Subcutaneous abdominal adipose tissue (tissue), 5 donors: ENCODE measurements around the gene IRX6.

Source experiments
- H3K27ac ChIP-seq: one replicate; pipeline ENCODE4 v1.7.0; 2013; ENCODE audit warnings: low read depth, mild to moderate bottlenecking, inconsistent platforms, low read length, moderate library complexity
- H3K27me3 ChIP-seq, 5 donors: one replicate each; pipeline ENCODE4 v1.7.0; 2013; ENCODE audit warnings: low read length in 5 of 5, inconsistent platforms in 1 of 5; ENCODE audit not compliant: control insufficient read depth in 5 of 5, insufficient read depth in 4 of 5
- H3K36me3 ChIP-seq, 5 donors: one replicate each; pipeline ENCODE4 v1.7.0; 2013; ENCODE audit warnings: low read length in 5 of 5; ENCODE audit not compliant: control insufficient read depth in 5 of 5, insufficient read depth in 5 of 5
- H3K4me1 ChIP-seq, 5 donors: one replicate each; pipeline ENCODE4 v1.7.0; 2013; ENCODE audit warnings: low read length in 5 of 5, mild to moderate bottlenecking in 3 of 5, moderate library complexity in 1 of 5; ENCODE audit not compliant: control insufficient read depth in 5 of 5, insufficient read depth in 5 of 5
- H3K4me3 ChIP-seq, 5 donors: one replicate each; pipeline ENCODE4 v1.7.0; 2013; ENCODE audit warnings: low read length in 5 of 5, low read depth in 1 of 5
- H3K9ac ChIP-seq, 5 donors: one replicate each; pipeline ENCODE4 v1.7.0; 2013; ENCODE audit warnings: low read length in 5 of 5, mild to moderate bottlenecking in 4 of 5, moderate library complexity in 3 of 5
- H3K9me3 ChIP-seq, 5 donors: one replicate each; pipeline ENCODE4 v1.7.0; 2013; ENCODE audit warnings: low read length in 5 of 5; ENCODE audit not compliant: control insufficient read depth in 5 of 5
- donor health status: healthy.
- donor health status: healthy.
- donor health status: healthy.
- donor health status: healthy.
- donor health status: healthy.

The IRX6 gene

GRCh38 chr16:55323637-55324271, at the start of gene IRX6:
TSS of gene IRX6 (plus strand) at chr16:55324203. CDS start at chr16:55325092, 889 bp downstream.
- Histone ChIP-seq H3K9me3 (no peaks in the 10 kb centered on the region), H3K27me3 (peaks cover 0 to 23% (median 5%) of the 10 kb centered on the region in 5 donors), H3K4me1 (peaks cover 0 to 45% (median 43%) of the 10 kb centered on the region in 5 donors), H3K27ac (peak within 1 kb of the TSS; percentile 82), H3K36me3 (peaks cover 0 to 9% (median 7%) of the 10 kb centered on the region in 5 donors), H3K9ac (peak within 1 kb of the TSS in 4 of 5 donors; percentile 21 to 67 (median 36)), H3K4me3 (peak within 1 kb of the TSS; percentile 48 to 88 (median 65))

- Histone ChIP-seq H3K27me3 (no peaks in the 10 kb centered on the region), H3K36me3 (no peaks in the 10 kb centered on the region), H3K27ac (no peak overlapping the region), H3K4me3 (no peak overlapping the region), H3K9ac (no peak overlapping the region), H3K4me1 (no peaks in the 10 kb centered on the region), H3K9me3 (no peaks in the 10 kb centered on the region)
Measured at GRCh38 chr16:55274391-55274790, 49.6 kb upstream of the IRX6 start.

GRCh38 chr16:55275167-55275566, 48.8 kb upstream of the IRX6 start:
- Histone ChIP-seq H3K27ac (no peak overlapping the region), H3K4me1 (no peaks in the 10 kb centered on the region), H3K4me3 (no peak overlapping the region), H3K9ac (no peak overlapping the region), H3K27me3 (no peaks in the 10 kb centered on the region), H3K9me3 (no peaks in the 10 kb centered on the region), H3K36me3 (no peaks in the 10 kb centered on the region)

GRCh38 chr16:55275869-55276268, 48.1 kb upstream of the IRX6 start:
- Histone ChIP-seq H3K36me3 (no peaks in the 10 kb centered on the region), H3K9ac (no peak overlapping the region), H3K9me3 (no peaks in the 10 kb centered on the region), H3K4me1 (no peaks in the 10 kb centered on the region), H3K27ac (no peak overlapping the region), H3K27me3 (no peaks in the 10 kb centered on the region), H3K4me3 (no peak overlapping the region)

- Histone ChIP-seq H3K36me3 (no peaks in the 10 kb centered on the region), H3K27ac (no peak overlapping the region), H3K4me1 (no peaks in the 10 kb centered on the region), H3K27me3 (peaks cover 0 to 2% (median 0%) of the 10 kb centered on the region in 5 donors), H3K9me3 (no peaks in the 10 kb centered on the region), H3K4me3 (no peak overlapping the region), H3K9ac (no peak overlapping the region)
Measured at GRCh38 chr16:55277536-55277935, 46.5 kb upstream of the IRX6 start.

GRCh38 chr16:55279598-55279997, 44.4 kb upstream of the IRX6 start:
- Histone ChIP-seq H3K4me1 (peaks cover 0 to 5% (median 3%) of the 10 kb centered on the region in 5 donors), H3K27me3 (peaks cover 0 to 2% (median 0%) of the 10 kb centered on the region in 5 donors), H3K27ac (no peak overlapping the region), H3K9me3 (no peaks in the 10 kb centered on the region), H3K9ac (no peak overlapping the region), H3K4me3 (no peak overlapping the region), H3K36me3 (no peaks in the 10 kb centered on the region)

GRCh38 chr16:55280587-55280986, 43.4 kb upstream of the IRX6 start:
- H3K27ac ChIP-seq: no peak overlapping the region
- no peak overlapping the region for H3K9ac ChIP-seq
- no peaks in the 10 kb centered on the region for H3K36me3 ChIP-seq
- no peaks in the 10 kb centered on the region for H3K9me3 ChIP-seq
- H3K27me3 ChIP-seq: peaks cover 0 to 3% (median 0%) of the 10 kb centered on the region in 5 donors
- H3K4me1 ChIP-seq: peaks cover 0 to 5% (median 3%) of the 10 kb centered on the region in 5 donors
- no peak overlapping the region for H3K4me3 ChIP-seq

- H3K36me3 ChIP-seq: no peaks in the 10 kb centered on the region
- H3K4me1 ChIP-seq: peaks cover 0 to 5% (median 3%) of the 10 kb centered on the region in 5 donors
- H3K27ac ChIP-seq: no peak overlapping the region
- no peak overlapping the region for H3K4me3 ChIP-seq
- no peaks in the 10 kb centered on the region for H3K9me3 ChIP-seq
- H3K9ac ChIP-seq: no peak overlapping the region
- peaks cover 0 to 3% (median 0%) of the 10 kb centered on the region in 5 donors for H3K27me3 ChIP-seq
Measured at GRCh38 chr16:55282441-55282840, 41.6 kb upstream of the IRX6 start.

- no peak overlapping the region for H3K4me3 ChIP-seq
- H3K9me3 ChIP-seq: peaks cover 0 to 6% (median 5%) of the 10 kb centered on the region in 5 donors
- H3K9ac ChIP-seq: no peak overlapping the region
- peaks cover 0 to 3% (median 0%) of the 10 kb centered on the region in 5 donors for H3K27me3 ChIP-seq
- peaks cover 0 to 5% (median 3%) of the 10 kb centered on the region in 5 donors for H3K4me1 ChIP-seq
- H3K36me3 ChIP-seq: no peaks in the 10 kb centered on the region
- no peak overlapping the region for H3K27ac ChIP-seq
Measured at GRCh38 chr16:55283812-55284717, 39.9 kb upstream of the IRX6 start.

GRCh38 chr16:55284718-55285099, 39.3 kb upstream of the IRX6 start:
- H3K36me3 ChIP-seq: no peaks in the 10 kb centered on the region
- H3K27me3 ChIP-seq: peaks cover 0 to 3% (median 0%) of the 10 kb centered on the region in 5 donors
- no peak overlapping the region for H3K9ac ChIP-seq
- no peak overlapping the region for H3K27ac ChIP-seq
- H3K4me1 ChIP-seq: peaks cover 0 to 5% (median 3%) of the 10 kb centered on the region in 5 donors
- peaks cover 0 to 9% (median 6%) of the 10 kb centered on the region in 5 donors for H3K9me3 ChIP-seq
- no peak overlapping the region for H3K4me3 ChIP-seq
